HG03103 (cell line): Measurements from ENCODE around the gene MYT1.

Source experiments
- ATAC-seq: cut with Tn5 transposase; IDR thresholded peaks from one replicate; pipeline ENCODE4 v1.9.1; 2021; ENCODE audit warnings: low read depth; ENCODE audit not compliant: unreplicated experiment

Gene MYT1

DNA sequence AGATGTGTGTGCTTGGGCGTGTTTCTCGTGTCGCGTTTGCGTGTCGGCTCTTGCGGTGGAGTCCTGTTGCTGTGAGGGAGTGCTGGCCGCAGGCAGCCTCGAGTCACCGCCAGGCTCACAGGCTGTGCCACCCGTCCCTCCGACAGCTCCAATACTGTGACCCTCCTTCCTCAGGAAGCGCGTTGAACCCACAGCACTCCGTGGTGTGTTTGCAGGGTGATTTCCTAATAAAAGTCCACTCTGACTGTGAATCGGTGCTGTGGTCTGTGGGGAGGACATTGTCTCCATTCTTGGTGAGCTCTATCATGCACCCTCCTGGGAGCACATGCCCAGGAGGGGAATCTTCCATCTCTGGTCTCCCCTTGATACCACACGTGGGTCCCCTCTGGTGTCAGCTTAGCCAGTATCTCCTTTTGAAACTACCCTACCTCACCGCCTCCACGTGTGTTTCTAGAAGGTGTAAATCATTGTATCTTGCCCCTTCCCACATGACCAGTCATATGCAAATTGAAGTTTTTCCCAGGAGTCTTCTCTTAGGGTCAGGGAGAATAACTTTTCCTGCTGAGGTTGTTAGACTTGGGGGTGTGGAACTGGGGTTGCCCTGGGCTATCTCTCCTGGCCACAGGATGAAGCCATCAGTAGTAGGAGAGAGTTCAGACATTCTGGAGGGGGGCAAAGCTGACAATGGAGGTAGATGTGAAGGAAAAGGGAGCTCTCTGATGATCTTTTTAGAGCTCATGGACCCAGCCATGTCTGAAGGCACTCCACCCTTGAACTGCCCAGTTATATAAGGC is 77.9 kb downstream of the MYT1 start:
- no peak for ATAC-seq

DNA sequence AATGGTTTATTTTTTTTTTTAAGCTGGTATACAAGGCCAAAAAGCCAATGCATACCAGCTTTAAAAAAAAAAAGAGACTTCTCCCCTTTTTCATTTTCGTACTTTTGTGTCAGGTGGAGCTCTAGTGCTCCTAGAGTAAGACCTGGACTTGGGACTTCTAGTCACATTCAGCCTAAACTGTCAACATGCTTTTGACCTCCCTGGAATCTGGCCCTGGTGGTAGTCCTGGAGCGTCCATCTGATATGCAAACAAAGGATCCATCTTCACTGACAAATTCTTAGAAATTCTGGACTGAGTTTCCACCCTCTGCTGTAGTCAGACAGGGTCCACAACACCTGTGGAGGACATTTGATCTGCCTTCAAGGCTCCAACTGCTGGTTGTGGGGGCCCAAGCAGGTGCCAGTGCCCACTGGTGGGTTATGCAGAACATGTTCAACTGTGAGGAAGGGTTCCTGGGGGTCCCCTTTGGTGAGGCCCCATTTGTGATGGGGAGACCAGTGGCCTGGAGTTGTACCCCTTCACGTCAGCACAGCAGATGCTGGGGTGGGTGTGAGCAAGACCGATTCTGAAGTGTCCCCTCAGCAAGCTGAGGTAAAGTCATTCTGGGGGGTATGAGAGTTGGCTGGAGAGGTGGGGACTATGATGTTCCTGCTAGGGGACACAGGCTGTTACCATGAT is 78.7 kb downstream of the MYT1 start:
- no peak for ATAC-seq

DNA sequence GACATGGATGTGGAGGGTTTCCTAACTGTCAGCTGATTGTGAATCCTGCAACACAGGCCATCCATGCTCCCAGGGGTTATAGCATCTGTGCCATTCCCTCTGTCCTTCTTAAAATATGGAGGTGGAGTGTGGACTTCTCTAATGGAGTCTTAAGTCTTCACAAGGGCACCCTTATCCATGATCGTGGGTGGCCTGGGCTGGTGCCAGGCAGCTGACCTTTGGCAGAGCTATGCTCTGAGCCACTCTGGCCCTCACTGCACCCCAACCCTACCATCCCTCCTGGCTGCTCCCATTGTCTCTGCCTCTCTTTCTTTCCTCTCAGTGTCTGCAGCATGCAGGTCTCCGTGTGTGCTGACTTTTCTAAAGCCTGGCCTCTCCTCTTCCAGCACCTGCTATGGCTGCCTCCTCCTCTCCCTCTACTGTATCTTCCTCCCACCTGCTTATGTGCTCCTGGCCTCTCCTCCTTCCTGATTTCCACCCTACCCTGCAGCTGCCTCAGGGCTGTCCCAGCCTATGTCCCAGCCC is 80.1 kb downstream of the MYT1 start:
- ATAC-seq: no peak

DNA sequence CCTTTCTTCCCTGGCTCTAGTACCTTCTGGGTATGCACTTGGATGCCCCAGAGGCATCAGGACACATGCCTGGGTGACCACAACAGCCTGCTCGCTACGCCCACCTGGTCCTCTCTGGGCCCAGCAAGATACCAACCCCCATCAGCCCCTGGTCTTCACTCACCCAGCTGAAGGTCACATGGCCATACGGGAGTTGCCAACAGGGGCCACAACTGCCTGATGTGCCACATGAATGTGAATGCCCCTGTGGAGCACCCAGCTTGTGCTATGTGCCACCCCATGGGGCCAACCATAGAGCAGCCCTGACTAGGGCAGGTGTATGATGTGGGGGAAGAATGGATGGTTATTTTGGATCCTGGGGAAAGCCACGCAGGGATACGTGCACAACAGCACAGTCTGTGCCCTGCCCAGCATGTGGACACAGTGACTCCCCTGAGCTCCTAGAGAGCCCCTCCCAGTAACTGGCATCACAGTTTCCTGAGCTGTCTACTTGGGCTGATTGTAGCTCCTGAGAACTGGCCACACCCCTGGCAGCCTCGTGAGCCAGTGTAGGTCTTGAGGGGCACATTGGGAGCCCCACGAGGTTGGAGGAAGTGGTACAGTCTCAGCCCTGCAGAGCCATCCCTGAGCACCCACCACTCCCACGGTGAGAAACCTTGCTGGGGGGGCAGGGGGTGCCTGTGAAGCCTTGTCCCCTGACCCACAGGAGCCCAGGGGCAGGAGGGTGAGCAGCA is 80.8 kb downstream of the MYT1 start:
- ATAC-seq: no peak

DNA sequence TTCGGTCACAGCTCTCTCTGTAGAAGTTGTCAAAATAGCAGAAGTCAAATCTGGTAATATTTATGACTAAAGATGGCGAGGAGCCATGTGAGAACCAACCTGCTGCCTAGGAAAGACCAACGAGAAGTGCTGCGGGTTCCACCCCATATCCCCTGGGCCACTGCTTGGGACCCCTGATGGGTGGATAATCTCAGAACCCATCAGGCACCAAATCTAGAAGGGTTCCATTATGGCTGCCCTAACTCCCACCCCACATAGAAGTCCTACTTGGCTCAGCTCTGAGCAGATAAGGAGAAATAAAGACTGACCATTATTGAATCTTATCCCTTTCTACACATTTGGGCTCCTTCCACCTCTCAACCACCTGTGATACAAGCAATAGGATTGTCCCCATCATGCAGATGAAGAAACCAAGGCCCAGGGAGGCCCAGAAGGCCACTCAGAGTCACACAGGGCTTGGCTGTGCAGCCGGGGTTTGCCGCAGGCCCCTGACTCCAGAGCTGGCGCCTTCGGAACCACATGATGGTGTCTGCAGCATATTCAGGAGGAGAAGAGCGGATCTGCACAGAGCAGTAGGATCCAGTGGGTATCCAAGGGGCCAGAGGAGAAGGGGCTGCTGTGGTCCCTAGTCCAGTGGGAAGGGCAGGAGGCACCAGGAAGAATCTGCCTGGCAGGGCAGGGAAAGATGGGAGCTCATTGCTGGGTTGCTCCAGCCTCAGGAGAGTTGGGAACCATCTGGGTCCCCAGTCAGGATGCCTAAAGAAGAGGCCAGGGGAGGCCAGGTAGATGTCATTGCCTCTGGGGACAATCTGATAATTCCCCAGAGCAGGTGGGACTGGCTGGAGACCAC is 81.7 kb downstream of the MYT1 start:
- ATAC-seq: no peak

DNA sequence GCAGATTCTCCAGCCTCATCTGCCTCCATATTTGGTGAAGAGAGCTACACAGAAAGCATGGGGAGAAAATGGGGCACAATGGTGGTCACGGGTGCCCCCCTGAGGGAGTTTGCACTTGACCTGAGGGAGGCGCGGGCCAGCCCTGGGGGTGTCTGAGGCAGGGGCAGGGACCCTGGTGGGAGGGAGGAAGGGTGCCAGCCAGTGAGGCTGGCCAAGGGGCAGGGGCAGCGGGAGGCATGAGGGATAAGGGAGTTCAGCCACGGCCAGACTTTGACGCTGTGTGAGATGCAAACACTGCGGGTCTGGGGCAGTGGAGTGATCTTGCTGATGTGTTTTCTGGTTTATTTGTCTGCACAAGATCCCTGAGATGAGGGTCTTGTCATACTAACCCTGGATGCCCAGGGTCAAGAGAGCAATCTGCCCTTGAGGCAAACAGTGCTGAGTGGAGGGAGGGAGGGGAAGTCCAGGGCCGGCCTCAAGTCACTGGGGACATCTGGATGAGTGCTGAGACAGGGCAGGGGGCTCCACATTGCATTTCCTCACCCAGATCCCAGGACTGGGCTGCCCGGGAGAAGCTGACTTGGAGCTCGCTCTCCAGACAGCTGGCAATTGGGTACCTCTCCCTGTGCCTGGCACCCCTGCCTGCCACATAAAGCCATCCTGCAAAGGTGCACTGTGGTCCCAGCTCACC is 82.5 kb downstream of the MYT1 start:
- no peak for ATAC-seq

DNA sequence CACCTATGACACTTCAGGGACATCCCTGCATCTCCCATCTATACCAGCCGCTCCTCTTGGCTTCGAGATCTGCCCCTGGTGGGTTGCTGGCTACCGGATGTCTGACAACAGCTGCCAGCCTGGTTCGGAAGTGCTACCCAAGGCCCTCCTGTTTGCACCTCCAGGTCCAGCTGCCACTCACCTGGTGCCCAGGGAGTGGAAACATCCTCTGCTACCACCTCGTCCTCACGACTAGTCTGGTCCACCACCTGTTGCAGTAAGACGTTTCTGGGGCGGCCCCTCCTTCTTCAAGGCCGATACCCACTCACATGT is 83.0 kb downstream of the MYT1 start:
- no peak for ATAC-seq

DNA sequence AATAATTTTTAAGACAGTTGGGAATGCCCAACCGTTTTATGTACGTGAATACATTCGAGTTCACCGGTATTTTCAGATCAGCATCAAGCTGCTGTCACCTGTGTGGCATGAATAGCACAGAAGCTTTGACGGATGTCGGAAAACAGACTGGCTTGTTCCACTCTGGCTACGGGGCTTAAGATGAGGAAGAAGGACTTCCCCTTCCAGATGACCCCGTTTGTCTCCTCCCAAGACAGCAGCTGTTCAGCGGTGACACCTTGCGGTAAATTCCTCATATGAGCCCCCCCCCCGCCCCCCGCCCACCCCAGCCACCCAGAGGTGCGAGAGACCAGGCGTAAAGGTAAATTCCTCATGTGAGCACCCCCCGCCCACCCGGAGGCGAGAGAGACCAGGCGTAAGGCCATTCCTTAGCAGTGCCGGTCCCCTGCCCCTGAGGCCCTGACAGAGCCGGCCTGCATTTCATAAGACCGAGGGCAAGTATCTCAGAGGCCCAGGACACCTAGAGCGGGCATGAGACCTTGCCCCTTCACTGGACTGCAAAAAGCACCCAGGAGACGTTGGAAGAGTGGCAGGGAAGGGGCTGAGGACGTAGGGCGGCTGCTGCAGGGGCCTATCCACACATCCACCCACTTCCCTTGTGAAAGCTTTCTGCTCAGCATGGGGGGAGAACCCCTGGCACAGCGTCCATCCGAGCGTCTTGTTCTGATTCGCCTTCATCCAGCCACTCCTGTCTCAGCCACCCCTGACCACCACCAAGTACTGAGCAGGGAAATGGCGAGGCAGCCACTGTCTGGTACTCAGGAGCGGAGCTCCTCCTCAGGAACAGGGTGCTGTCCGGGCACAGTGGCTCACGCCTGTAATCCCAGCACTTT is 84.0 kb downstream of the MYT1 start:
- ATAC-seq: no peak

DNA sequence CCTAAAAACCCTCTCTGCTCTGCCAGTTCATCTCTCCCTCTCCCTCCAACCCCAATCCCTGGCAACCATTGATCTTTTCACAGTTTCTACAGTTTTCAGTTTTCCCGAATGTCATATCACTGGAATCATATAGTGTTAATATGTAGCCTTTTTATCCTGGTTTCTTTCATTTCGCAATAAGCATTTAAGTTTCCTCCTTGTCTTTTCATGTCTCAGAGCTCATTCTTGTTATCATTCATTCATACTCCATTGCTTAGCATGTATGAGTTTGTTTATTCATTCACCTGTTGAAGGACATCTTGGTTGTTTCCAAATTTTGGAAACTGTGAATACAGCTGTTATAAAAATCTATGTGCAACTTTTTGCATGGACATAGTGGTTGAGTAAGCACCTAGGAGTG is 85.8 kb downstream of the MYT1 start:
- ATAC-seq: no peak

DNA sequence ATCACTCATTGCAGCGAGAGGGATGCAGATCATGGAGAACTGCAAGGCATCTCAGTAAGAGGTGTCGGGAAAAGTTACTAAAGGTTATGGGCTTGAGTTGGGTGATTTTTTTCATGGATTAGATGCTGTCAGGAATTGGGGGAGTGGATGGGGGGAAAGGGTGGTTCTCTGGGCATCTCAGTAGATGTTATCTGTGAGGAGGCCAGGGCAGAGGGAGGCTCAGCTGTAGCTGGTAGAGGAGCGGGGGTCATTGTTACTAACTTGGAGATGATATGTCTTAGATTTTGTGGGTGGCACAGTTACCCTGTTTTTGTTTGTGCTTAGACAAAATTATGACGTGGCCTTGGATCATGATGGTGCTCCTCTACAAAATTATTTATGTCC is 88.7 kb downstream of the MYT1 start:
- ATAC-seq: no peak

DNA sequence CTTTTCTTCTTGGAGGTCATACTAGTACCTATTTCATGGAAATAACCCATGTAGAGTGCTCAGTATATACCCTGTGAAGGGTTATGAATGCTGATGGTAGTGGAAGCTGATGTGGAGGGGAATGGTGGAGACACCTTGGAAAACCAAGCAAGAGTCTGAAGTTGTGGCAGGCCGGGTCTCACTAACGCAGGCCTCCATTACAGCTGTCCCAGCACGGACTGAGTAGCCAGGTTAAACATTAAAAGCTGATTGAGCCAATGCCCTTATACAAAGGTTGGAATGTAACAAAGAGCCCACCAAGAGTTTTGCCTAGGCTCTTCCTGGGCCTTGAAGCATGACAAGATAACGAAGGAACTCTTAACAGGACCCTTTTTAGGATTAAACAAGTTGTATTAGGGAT is 89.2 kb downstream of the MYT1 start:
- ATAC-seq: no peak

DNA sequence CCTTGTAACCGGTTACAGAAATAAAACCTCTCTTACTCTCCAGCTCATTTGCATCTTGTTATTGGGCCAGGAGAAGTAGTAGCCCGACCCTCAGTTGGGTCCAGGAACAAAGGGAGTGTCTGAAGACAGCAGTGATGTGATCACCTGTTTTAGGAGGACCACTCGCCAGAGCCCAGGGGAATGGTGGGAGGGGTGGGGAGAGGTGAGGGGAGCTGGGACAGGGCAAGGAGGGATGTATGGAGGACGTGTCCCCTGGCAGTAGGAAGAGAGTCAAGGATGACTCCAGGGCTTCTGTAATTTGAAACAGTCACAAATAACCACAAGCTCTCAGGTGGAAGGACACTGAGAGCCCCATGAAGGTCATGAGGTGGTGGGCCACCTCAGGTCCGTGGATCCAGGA is 89.9 kb downstream of the MYT1 start:
- no peak for ATAC-seq

DNA sequence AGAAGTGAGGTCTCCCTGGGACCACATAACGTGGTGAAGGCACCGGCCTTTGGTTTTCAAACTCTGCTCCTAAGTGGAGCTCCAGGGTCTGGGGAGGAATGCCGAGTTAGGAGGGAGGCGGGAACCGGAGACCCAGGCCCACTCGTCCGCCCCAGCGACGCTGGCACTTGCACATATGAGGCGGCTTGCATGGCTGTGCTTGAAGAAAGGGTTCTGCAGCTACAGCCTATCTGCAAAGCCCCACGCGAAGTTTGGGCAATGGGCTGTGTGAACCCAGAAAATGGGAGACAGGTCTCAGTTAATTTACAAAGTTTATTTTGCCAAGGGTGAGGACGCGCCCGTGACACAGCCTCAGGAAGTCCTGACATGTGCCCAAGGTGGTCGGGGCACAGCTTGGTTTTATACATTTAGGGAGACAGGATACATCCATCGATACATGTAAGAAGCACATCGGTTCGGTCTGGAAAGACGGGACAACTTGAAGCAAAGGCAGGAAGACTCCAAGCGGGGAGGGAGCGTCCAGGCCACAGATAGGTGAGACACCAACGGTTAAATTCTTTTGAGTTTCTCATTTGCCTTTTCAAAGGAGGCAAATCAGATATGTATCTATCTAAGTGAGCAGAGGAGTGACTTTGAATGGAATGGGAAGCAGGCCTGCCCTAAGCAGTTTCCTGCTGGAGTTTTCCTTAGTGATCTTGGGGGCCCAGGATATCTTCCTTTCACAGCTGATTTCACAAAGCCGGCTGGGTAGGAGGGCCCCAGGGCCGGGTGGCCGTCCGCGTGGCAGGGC is 90.5 kb downstream of the MYT1 start:
- ATAC-seq: no peak

DNA sequence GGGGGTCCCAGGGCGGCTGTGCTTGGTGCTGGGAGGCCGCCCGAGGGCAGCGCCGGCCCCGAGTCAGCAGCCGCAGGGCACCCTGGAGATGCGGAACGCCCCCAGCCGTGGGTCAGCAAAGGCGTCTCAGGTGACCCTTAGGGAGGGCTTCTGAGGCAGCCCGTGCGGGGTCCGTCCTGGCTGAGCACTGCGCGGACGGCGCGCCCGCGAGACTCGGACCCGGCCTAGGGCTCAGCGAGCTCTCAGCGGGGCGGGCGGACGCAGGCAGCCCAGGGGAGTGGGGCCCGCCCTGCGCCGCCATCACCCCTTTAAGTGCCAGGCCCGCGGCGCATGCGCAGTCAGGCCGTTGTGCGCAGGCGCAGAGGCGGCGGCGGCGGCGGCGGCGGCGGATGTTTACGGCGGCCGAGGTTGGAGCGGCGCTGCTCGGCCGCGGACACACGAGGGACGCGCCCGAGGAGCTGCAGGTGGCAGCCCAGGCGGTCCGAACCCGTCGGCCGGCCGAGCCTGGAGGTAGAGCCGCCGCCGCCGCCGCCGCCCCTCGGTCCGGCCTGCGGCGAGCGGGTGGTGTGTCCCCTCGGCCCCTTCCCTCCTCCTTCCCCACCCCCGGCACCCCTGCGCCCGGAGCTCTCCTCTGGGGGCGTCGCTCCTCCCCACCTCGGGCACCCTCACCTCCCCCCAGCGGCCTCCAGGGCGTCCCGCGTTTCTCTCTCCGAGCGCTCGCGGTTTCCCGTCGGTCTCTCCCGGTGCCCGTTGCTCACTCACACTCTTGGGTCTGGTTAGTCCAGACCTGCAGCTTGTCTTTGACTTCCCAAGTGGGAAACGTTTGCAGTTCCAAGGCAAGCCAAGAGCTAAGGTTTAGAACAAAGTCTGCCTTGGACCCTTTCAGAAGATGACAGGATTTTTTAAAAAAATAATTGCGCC is 91.4 kb downstream of the MYT1 start, which contains the start of gene PCMTD2:
Gene PCMTD2, plus strand, starts transcription at position 388 of the 921 bp plus-strand sequence. CDS start 4,218 bp downstream, outside the sequence.
- ATAC-seq: peak; percentile 66

DNA sequence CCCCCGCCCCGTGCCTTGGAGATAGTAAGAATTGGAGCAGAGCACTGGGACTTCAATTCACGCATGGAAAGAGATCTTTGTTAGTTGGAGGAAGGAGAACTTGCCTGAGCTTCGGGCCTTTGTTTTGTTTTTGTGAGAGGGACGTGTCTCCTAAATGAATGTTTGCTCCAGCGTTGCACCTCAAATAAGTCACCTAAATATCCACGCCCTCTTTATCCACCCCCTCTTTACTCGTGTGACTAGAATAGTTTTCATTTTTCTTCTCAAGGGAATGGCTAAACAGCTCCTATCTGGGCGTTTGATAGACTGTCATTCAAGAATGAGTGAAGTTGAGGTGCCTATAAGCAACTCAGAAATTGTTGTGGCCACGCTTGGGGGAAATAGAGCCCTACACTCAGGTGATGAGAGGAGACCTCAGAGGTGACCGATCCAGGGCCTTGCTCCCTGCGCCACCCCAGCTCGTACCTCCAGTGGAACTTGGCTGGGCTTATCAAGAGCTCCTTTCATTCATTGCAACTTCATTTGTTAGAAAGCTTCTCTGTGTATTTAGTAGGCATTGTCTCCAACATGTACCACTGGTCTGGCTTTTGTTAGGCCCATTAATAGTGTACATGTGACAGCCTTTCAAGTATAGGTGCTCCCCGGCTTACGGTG is 92.2 kb downstream of the MYT1 start:
- no peak for ATAC-seq

DNA sequence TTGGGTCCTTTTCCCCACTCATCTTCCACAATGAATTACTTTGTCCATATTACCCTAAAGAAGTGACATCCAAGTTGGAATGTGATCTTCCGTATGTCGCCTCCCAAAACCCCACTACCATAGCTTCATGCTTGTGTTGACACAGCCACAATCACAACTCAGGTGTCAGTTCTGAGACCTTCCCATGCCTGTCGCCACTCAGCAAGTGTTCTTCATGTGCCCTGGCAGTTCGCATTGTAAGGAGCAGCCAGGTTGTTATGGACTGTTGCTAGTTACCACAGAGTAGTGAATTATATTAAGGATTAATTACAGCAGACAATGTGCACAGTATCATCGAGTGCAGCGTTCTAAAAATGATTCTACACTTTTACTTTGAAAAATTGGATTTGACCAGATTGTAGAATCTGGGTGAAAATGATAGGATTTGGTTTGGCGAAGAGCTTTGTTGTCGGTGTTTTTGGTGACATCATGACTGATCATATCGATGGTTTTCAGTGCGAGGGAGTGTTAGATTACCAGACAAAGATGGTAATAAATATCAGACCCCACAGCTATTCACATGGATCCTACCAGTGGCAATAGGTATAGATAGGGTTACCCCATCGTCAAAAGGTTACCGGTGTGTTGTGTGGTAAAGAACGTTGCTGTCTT is 93.0 kb downstream of the MYT1 start:
- ATAC-seq: no peak
